ENCODE results near the gene SFXN3.

The SFXN3 gene

GRCh38 chr10:101014966-101015581 is 16.0 kb upstream of the SFXN3 start:
- no peak overlapping the region for H2AFZ ChIP-seq (ENCODE audit: low read depth, low read length)
- no peak overlapping the region for H3K4me2 ChIP-seq (ENCODE audit: insufficient read depth, low read length)
- no peak for ATAC-seq (ENCODE audit: insufficient read depth, low read depth)
- peaks cover 4% of the 10 kb centered on the region for H3K27me3 ChIP-seq (ENCODE audit: insufficient read depth, low read length, poor library complexity)
- H4K20me1 ChIP-seq (ENCODE audit: insufficient read depth, low read length) = peaks cover 7% of the 10 kb centered on the region
- H3K27ac ChIP-seq (ENCODE audit: low read length) = no peak overlapping the region
- TF ChIP-seq EZH2 (IDR thresholded peaks at IDR 0.05; ENCODE audit: borderline replicate concordance, low read depth, low read length, severe bottlenecking) = no peak
- TF ChIP-seq CTCF (IDR thresholded peaks at IDR 0.05; ENCODE audit: borderline replicate concordance, extremely low read depth, low read length, poor library complexity, severe bottlenecking) = no peak
- H3K4me3 ChIP-seq (ENCODE audit: low read depth in 1 of 2, low read length in 2 of 2) = no peak overlapping the region
- H3K9me3 ChIP-seq (ENCODE audit: insufficient read depth, low read length, severe bottlenecking) = no peaks in the 10 kb centered on the region
- no peak for DNase-seq
- H3K79me2 ChIP-seq (ENCODE audit: insufficient read depth, low read length) = no peaks in the 10 kb centered on the region
- H3K36me3 ChIP-seq (ENCODE audit: insufficient read depth, low read length) = no peaks in the 10 kb centered on the region
- H3K9ac ChIP-seq (ENCODE audit: low read depth, low read length) = no peak overlapping the region
- peaks cover 7% of the 10 kb centered on the region; the same call in 1 of the 2 replicates for H3K4me1 ChIP-seq (ENCODE audit: insufficient read depth, low read length)

GRCh38 chr10:101015582-101015973 is 15.5 kb upstream of the SFXN3 start:
- H4K20me1 ChIP-seq (ENCODE audit: insufficient read depth, low read length) = peaks cover 7% of the 10 kb centered on the region
- H3K4me2 ChIP-seq (ENCODE audit: insufficient read depth, low read length) = no peak overlapping the region
- H3K27me3 ChIP-seq (ENCODE audit: insufficient read depth, low read length, poor library complexity) = peaks cover 4% of the 10 kb centered on the region
- no peak overlapping the region for H3K4me3 ChIP-seq (ENCODE audit: low read depth in 1 of 2, low read length in 2 of 2)
- H3K4me1 ChIP-seq (ENCODE audit: insufficient read depth, low read length) = peaks cover 7% of the 10 kb centered on the region; the same call in 1 of the 2 replicates
- H3K27ac ChIP-seq (ENCODE audit: low read length) = no peak overlapping the region
- H3K36me3 ChIP-seq (ENCODE audit: insufficient read depth, low read length) = no peaks in the 10 kb centered on the region
- no peak overlapping the region for H3K9ac ChIP-seq (ENCODE audit: low read depth, low read length)
- ATAC-seq (ENCODE audit: insufficient read depth, low read depth) (no peak), DNase-seq (no peak)
- TF ChIP-seq CTCF (IDR thresholded peaks at IDR 0.05; ENCODE audit: borderline replicate concordance, extremely low read depth, low read length, poor library complexity, severe bottlenecking) (no peak), EZH2 (IDR thresholded peaks at IDR 0.05; ENCODE audit: borderline replicate concordance, low read depth, low read length, severe bottlenecking) (no peak)
- no peaks in the 10 kb centered on the region for H3K9me3 ChIP-seq (ENCODE audit: insufficient read depth, low read length, severe bottlenecking)
- no peak overlapping the region for H2AFZ ChIP-seq (ENCODE audit: low read depth, low read length)
- H3K79me2 ChIP-seq (ENCODE audit: insufficient read depth, low read length) = no peaks in the 10 kb centered on the region

- no peak overlapping the region for H3K4me3 ChIP-seq (ENCODE audit: low read depth in 1 of 2, low read length in 2 of 2)
- no peak overlapping the region for H2AFZ ChIP-seq (ENCODE audit: low read depth, low read length)
- H3K9ac ChIP-seq (ENCODE audit: low read depth, low read length) = no peak overlapping the region
- H3K27ac ChIP-seq (ENCODE audit: low read length) = no peak overlapping the region
- H3K9me3 ChIP-seq (ENCODE audit: insufficient read depth, low read length, severe bottlenecking) = no peaks in the 10 kb centered on the region
- no peak overlapping the region for H3K4me2 ChIP-seq (ENCODE audit: insufficient read depth, low read length)
- H3K4me1 ChIP-seq (ENCODE audit: insufficient read depth, low read length) = peaks cover 7% of the 10 kb centered on the region; the same call in 1 of the 2 replicates
- no peaks in the 10 kb centered on the region for H3K79me2 ChIP-seq (ENCODE audit: insufficient read depth, low read length)
- DNase-seq = no peak
- H3K36me3 ChIP-seq (ENCODE audit: insufficient read depth, low read length) = no peaks in the 10 kb centered on the region
- H4K20me1 ChIP-seq (ENCODE audit: insufficient read depth, low read length) = peaks cover 7% of the 10 kb centered on the region
- H3K27me3 ChIP-seq (ENCODE audit: insufficient read depth, low read length, poor library complexity) = peaks cover 4% of the 10 kb centered on the region
- TF ChIP-seq CTCF (IDR thresholded peaks at IDR 0.05; ENCODE audit: borderline replicate concordance, extremely low read depth, low read length, poor library complexity, severe bottlenecking) = no peak
- no peak for TF ChIP-seq EZH2 (IDR thresholded peaks at IDR 0.05; ENCODE audit: borderline replicate concordance, low read depth, low read length, severe bottlenecking)
- ATAC-seq (ENCODE audit: insufficient read depth, low read depth) = no peak
Measured at GRCh38 chr10:101016814-101017213, 14.2 kb upstream of the SFXN3 start.

All from DND-41 (cell line).